Neural progenitor cell (in vitro differentiated cells): ENCODE measurements around the gene STPG1. TPM values are rescaled to one million over a fixed set of nuclear protein-coding genes. Genes with fewer than 3 reads are reported as not detected.

Source experiments
- DNase-seq: peaks from one replicate; pipeline ENCODE4 v3.0.0-alpha.2; 2016; ENCODE audit warnings: low spot score
- H2AFZ ChIP-seq: fragments of 200-600 bp; sonication (generic); replicated peaks from 2 replicates; pipeline ENCODE4 v1.6.1; 2016; ENCODE audit warnings: antibody characterized with exemption
- H3F3A ChIP-seq: fragments of 200-600 bp; sonication (generic); 2 replicates; pipeline ENCODE4 v1.6.1; 2016; ENCODE audit warnings: antibody characterized with exemption, low read depth
- H3K27ac ChIP-seq: fragments of 200-600 bp; sonication (generic); 2 replicates; pipeline ENCODE4 v1.5.1; 2016; ENCODE audit warnings: mild to moderate bottlenecking
- H3K27me3 ChIP-seq: fragments of 200-600 bp; sonication (generic); 2 replicates; pipeline ENCODE4 v1.6.1; 2016; ENCODE audit warnings: mild to moderate bottlenecking, moderate library complexity
- H3K36me3 ChIP-seq: fragments of 200-600 bp; sonication (generic); 2 replicates; pipeline ENCODE4 v1.5.1; 2016
- H3K4me1 ChIP-seq: fragments of 200-600 bp; sonication (generic); 2 replicates; pipeline ENCODE4 v1.6.1; 2016; ENCODE audit warnings: mixed run types
- H3K4me2 ChIP-seq: fragments of 200-600 bp; sonication (generic); 2 replicates; pipeline ENCODE4 v1.6.1; 2016
- H3K4me3 ChIP-seq: fragments of 200-600 bp; sonication (generic); 2 replicates; pipeline ENCODE4 v1.5.1; 2016
- H3K79me2 ChIP-seq: fragments of 200-600 bp; sonication (generic); 2 replicates; pipeline ENCODE4 v1.6.1; 2016; ENCODE audit warnings: low read depth
- H3K9ac ChIP-seq: fragments of 200-600 bp; sonication (generic); 2 replicates; pipeline ENCODE4 v1.6.1; 2016
- H3K9me3 ChIP-seq: fragments of 200-600 bp; sonication (generic); 2 replicates; pipeline ENCODE4 v1.5.1; 2016; ENCODE audit warnings: low read depth
- H4K20me1 ChIP-seq: fragments of 200-600 bp; sonication (generic); 2 replicates; pipeline ENCODE4 v1.6.1; 2016; ENCODE audit warnings: low read depth
- H3K27ac Mint-ChIP-seq: 3 replicates; pipeline ENCODE4 v1.8.0; 2021; ENCODE audit warnings: mixed read lengths
- H3K27me3 Mint-ChIP-seq: 2 replicates; pipeline ENCODE4 v1.8.0; 2022; ENCODE audit warnings: low read depth, mild to moderate bottlenecking, inconsistent platforms, moderate library complexity, mixed read lengths; ENCODE audit not compliant: insufficient read depth
- H3K36me3 Mint-ChIP-seq: 3 replicates; pipeline ENCODE4 v1.8.0; 2021; ENCODE audit warnings: mixed read lengths
- H3K4me1 Mint-ChIP-seq: 3 replicates; pipeline ENCODE4 v1.8.0; 2021; ENCODE audit warnings: mixed read lengths
- H3K4me3 Mint-ChIP-seq: 3 replicates; pipeline ENCODE4 v1.8.0; 2021; ENCODE audit warnings: mild to moderate bottlenecking, moderate library complexity, mixed read lengths
- H3K9me3 Mint-ChIP-seq: 3 replicates; pipeline ENCODE4 v1.8.0; 2020; ENCODE audit warnings: mixed read lengths
- EZH2 ChIP-seq: fragments of 200-600 bp; sonication (generic); IDR thresholded peaks from 2 replicates; pipeline ENCODE4 v1.6.1; 2017; ENCODE audit warnings: antibody characterized with exemption, mild to moderate bottlenecking, moderate library complexity
- EZH2phosphoT487 ChIP-seq: fragments of 200-600 bp; sonication (generic); IDR thresholded peaks from 2 replicates; pipeline ENCODE4 v1.6.1; 2017; ENCODE audit warnings: antibody characterized with exemption
- total RNA-seq: library from RNA; depleted of rRNA; stranded (reverse); fragments of >200 nt; gene quantifications from 2 replicates; pipeline ENCODE4 v1.2.3, GENCODE V29; 2015; ENCODE audit warnings: low replicate concordance
- TF ChIP-seq, protein P1 (sequence below): fragments of 200-600 bp; sonication (generic); IDR thresholded peaks from 2 replicates; pipeline ENCODE4 v1.5.1; 2017; ENCODE audit warnings: antibody characterized with exemption, mild to moderate bottlenecking

STPG1 gene
- total RNA-seq, 1 donor from 2014 or later: 15.9 TPM

DNA sequence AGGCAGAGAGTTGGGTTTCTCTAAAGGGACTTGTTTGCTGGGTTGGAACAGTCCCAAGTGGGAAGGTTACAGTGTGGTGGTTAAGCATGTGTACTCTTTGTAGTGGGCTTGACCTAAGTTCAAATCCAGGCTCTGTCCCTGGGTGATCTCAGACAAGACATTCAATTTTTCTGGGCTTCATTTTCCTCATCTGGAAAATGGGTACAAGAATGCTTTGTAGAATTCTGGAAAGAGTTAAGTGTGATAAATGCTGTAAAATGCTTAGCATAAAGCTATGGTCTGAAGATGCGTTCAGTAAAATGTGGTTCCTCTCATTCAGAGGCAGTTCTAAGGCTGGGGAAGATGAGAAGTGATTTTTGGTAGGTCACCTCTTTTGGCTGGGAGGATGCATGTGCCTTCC is 93.6 kb downstream of the STPG1 start:
- peaks cover 49% of the 10 kb centered on the region for H3K27me3 Mint-ChIP-seq
- peaks cover 31% of the 10 kb centered on the region for H3K4me1 ChIP-seq
- H3K9me3 Mint-ChIP-seq: peaks cover 2% of the 10 kb centered on the region
- H3K27me3 ChIP-seq: peaks cover 73% of the 10 kb centered on the region
- no peak for DNase-seq
- H3K27ac ChIP-seq: no peak overlapping the region
- H2AFZ ChIP-seq: no peak overlapping the region
- H3K4me1 Mint-ChIP-seq: peaks cover 55% of the 10 kb centered on the region
- peaks cover 45% of the 10 kb centered on the region for H3F3A ChIP-seq
- no peaks in the 10 kb centered on the region for H3K9me3 ChIP-seq
- H3K4me3 Mint-ChIP-seq: peak overlapping the region; percentile 75
- H3K4me2 ChIP-seq: peak overlapping the region; percentile 66
- no peaks in the 10 kb centered on the region for H3K79me2 ChIP-seq
- peak; percentile 11 for TF ChIP-seq EZH2phosphoT487
- TF ChIP-seq, protein P1, sequence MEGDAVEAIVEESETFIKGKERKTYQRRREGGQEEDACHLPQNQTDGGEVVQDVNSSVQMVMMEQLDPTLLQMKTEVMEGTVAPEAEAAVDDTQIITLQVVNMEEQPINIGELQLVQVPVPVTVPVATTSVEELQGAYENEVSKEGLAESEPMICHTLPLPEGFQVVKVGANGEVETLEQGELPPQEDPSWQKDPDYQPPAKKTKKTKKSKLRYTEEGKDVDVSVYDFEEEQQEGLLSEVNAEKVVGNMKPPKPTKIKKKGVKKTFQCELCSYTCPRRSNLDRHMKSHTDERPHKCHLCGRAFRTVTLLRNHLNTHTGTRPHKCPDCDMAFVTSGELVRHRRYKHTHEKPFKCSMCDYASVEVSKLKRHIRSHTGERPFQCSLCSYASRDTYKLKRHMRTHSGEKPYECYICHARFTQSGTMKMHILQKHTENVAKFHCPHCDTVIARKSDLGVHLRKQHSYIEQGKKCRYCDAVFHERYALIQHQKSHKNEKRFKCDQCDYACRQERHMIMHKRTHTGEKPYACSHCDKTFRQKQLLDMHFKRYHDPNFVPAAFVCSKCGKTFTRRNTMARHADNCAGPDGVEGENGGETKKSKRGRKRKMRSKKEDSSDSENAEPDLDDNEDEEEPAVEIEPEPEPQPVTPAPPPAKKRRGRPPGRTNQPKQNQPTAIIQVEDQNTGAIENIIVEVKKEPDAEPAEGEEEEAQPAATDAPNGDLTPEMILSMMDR: no peak
- no peaks in the 10 kb centered on the region for H4K20me1 ChIP-seq
- no peak overlapping the region for H3K9ac ChIP-seq
- H3K36me3 Mint-ChIP-seq: no peaks in the 10 kb centered on the region
- H3K4me3 ChIP-seq: peak overlapping the region; percentile 40
- no peaks in the 10 kb centered on the region for H3K36me3 ChIP-seq
- no peak overlapping the region for H3K27ac Mint-ChIP-seq

DNA sequence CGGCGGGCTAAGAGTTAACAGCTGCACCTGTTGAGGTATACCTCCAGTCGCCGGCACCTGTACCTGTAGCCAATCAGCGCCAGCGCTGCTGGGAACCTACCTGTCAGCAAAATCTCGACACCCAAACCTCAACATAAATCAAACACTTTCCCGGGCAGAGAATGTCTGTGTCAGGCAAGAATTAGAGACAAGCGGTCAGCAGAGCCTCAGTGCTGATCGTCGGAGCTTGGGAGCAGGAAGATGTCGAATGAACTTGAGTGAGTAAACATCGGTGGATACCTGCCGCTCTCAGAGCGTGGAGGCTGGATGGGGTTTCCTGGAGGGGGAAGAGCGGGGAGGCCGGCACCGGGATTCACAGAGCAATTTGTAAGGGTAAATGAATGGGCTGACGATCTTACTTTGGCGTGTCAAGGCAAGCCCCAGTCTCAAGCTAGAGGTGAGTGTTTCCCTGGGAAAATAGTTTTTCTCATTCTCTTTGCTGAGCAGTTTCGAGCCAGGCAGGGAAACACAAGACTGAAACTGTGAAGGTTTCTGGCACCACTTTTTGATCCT is 94.2 kb downstream of the STPG1 start, which contains the start of gene GRHL3:
TSS of gene GRHL3 (plus strand) at position 46 of the 552 bp plus-strand sequence. CDS start at position 241, 195 bp downstream.
- Histone ChIP-seq H3F3A (peaks cover 45% of the 10 kb centered on the region), H3K4me1 (peaks cover 31% of the 10 kb centered on the region), H4K20me1 (no peaks in the 10 kb centered on the region), H3K9ac (no peak within 1 kb of the TSS), H3K4me2 (peak within 1 kb of the TSS; percentile 66), H3K9me3 (no peaks in the 10 kb centered on the region), H3K4me3 (peak within 1 kb of the TSS; percentile 40), H2AFZ (peak within 1 kb of the TSS; percentile 39), H3K79me2 (no peaks in the 10 kb centered on the region), H3K27me3 (peaks cover 67% of the 10 kb centered on the region), H3K36me3 (no peaks in the 10 kb centered on the region), H3K27ac (no peak within 1 kb of the TSS)
- no peak for DNase-seq
- Mint-ChIP-seq H3K9me3 (peaks cover 2% of the 10 kb centered on the region), H3K4me3 (peak within 1 kb of the TSS; percentile 75), H3K27me3 (peaks cover 52% of the 10 kb centered on the region), H3K4me1 (peaks cover 58% of the 10 kb centered on the region), H3K27ac (no peak within 1 kb of the TSS), H3K36me3 (no peaks in the 10 kb centered on the region)
- TF ChIP-seq EZH2phosphoT487 (peak; percentile 35), EZH2 (no peak)
- TF ChIP-seq, protein P1: no peak

DNA sequence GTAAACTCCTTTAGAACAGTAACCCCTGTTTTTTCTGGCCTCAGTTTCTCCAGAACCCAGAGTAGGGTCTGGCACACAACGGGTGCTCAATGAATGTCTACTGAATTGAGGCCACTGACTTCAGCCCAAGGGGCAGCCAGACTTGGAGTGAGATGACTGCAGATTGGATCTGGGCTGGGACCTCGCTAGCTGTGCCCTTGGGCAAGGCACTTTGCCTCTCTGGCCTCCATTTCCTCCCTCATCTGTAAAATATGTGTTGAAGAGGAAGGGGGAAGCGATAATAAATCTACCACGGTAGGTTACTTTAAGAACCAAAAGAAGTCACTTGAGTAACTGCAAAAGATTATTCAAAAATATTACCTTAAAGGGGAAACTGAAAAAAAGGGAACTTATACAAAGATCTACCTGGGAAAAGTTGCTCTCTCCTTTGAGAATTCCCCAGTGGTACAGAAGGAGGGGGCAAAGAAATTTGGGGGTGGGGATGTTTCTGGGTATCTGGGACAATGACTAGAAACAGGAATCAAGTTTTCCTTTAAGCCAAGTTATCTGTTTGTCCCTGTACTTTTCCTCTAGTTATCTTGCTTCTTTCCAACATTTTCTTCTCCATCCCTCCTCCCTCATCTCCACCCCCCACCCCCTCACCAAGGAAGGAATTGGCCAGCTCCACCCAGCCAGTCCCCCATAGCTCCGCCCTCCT is 94.8 kb downstream of the STPG1 start:
- peaks cover 51% of the 10 kb centered on the region for H3K27me3 Mint-ChIP-seq

More for the DNA sequence above, 94.8 kb downstream of the STPG1 start:
- H3K36me3 Mint-ChIP-seq: no peaks in the 10 kb centered on the region
- Histone ChIP-seq H3K9me3 (no peaks in the 10 kb centered on the region), H3K27me3 (peaks cover 61% of the 10 kb centered on the region), H3K27ac (no peak overlapping the region), H2AFZ (no peak overlapping the region), H3K36me3 (no peaks in the 10 kb centered on the region), H3K4me2 (peak overlapping the region; percentile 66), H4K20me1 (no peaks in the 10 kb centered on the region), H3K4me3 (peak overlapping the region; percentile 40), H3K79me2 (no peaks in the 10 kb centered on the region), H3K4me1 (peaks cover 31% of the 10 kb centered on the region), H3F3A (peaks cover 45% of the 10 kb centered on the region), H3K9ac (no peak overlapping the region)
- H3K4me3 Mint-ChIP-seq: peak overlapping the region; percentile 75
- DNase-seq: no peak
- no peak for TF ChIP-seq EZH2
- no peak overlapping the region for H3K27ac Mint-ChIP-seq
- peaks cover 2% of the 10 kb centered on the region for H3K9me3 Mint-ChIP-seq
- H3K4me1 Mint-ChIP-seq: peaks cover 58% of the 10 kb centered on the region
